Thyroid gland (tissue), 4 donors: ENCODE data around the gene NT5C3A. TPM values are rescaled to one million over a fixed set of nuclear protein-coding genes. Genes with fewer than 3 reads are reported as not detected.

Source experiments
- DNase-seq, 2 donors: peaks; one replicate each; pipeline ENCODE4 v3.0.0-alpha.2; 2019
- H3K27ac ChIP-seq, 3 donors: fragments of 200-600 bp; sonication (generic); 1 replicate in 2 of 3; 2 replicates in 1 of 3; pipeline ENCODE4 v1.5.1; 2016 to 2019; ENCODE audit warnings: mild to moderate bottlenecking in 1 of 3, moderate library complexity in 1 of 3
- H3K27me3 ChIP-seq: fragments of 200-600 bp; sonication (generic); one replicate; pipeline ENCODE4 v1.5.1; 2019
- H3K36me3 ChIP-seq, 2 donors: fragments of 200-600 bp; sonication (generic); one replicate each; pipeline ENCODE4 v1.5.1; 2016 to 2019
- H3K4me1 ChIP-seq, 2 donors: fragments of 200-600 bp; sonication (generic); one replicate each; pipeline ENCODE4 v1.5.1; 2017 to 2019
- H3K4me3 ChIP-seq, 3 donors: fragments of 200-600 bp; sonication (generic); replicated peaks in 1 of 3; 1 replicate in 2 of 3; 2 replicates in 1 of 3; pipeline ENCODE4 v1.5.1; 2016; ENCODE audit warnings: mild to moderate bottlenecking in 1 of 3
- H3K9me3 ChIP-seq: fragments of 200-600 bp; sonication (generic); one replicate; pipeline ENCODE4 v1.5.1; 2017
- CTCF ChIP-seq, 6 experiments: fragments of 200-600 bp in 3 of 6; fragments of 450-650 bp in 3 of 6; sonication (generic) in 3 of 6; IDR thresholded peaks; one replicate each; pipeline ENCODE4 v1.5.1; 2016 to 2019; ENCODE audit warnings: antibody characterized with exemption in 6 of 6, mild to moderate bottlenecking in 2 of 6, inconsistent platforms in 1 of 6, moderate library complexity in 1 of 6
- POLR2A ChIP-seq, 2 donors: fragments of 450-650 bp; IDR thresholded peaks; one replicate each; pipeline ENCODE4 v1.6.1; 2017; ENCODE audit warnings: antibody characterized with exemption in 2 of 2, mild to moderate bottlenecking in 2 of 2, moderate library complexity in 1 of 2
- WGBS, 2 donors: methylation state at CpG; one replicate each; pipeline ENCODE4 v1.1.5; 2017; 5-methylcytosine and 5-hydroxymethylcytosine counted together
- intact Hi-C: fragments of 100-400 bp; cut with DNase I; formaldehyde crosslinking; loops from one replicate; pipeline ENCODE4 v1.15.1; 2023
- total RNA-seq, 4 donors: library from RNA; depleted of rRNA; stranded (reverse); fragments of >200 nt; gene quantifications; one replicate each; pipeline ENCODE4 v1.2.3, GENCODE V29; 2016

NT5C3A gene
- total RNA-seq, 4 donors from 2014 or later = 28.8 to 40.3 (median 30.2) TPM

DNA sequence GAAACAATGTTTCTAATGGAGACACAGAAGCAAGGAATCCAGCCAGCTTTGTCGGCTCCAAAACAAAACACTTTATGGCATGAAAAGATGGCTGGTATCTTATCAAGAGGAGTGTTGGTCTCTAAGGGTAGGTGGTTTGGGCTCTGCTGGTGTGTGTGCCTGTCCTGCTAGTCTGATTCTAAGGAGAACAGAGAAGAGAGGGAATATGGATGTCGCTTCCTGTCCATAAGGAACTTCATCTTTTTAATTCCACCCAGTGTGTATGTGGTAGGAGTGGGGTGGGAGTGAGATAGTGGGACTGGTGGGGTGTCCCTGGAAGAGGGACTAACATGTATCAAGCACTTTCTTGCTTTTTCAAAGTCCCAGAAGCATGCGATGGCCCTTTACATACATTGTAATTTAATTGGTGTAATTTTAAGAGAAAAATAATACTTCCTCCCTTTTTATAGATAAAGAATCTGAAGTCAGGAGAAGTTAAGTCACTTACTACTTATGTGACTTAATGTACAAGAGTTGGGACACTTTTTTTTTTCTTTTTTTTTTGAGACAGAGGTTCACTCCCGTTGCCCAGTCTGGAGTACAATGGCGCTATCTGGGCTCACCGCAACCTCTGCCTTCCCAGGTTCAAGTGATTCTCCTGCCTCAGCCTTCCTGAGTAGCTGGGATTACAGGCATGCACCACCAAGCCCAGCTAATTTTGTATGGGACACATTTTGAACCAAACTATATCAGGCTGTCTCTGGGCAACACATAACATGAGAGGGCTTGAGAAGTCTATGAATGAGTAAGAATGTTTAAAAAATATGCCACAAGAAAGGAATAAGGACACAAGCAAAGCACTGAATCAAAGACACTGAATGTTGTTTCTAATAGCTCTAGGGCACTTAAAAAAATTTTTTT, 18.8 kb downstream of the NT5C3A start:
- peaks cover 30 to 31% of the 10 kb centered on the region in 2 donors for H3K4me1 ChIP-seq
- no peak overlapping the region for H3K4me3 ChIP-seq
- peak overlapping the region in 2 of 3 donors; percentile 15 to 16 for H3K27ac ChIP-seq
- no peaks in the 10 kb centered on the region for H3K27me3 ChIP-seq
- TF ChIP-seq POLR2A (IDR thresholded peaks at IDR 0.05) (no peak), CTCF (IDR thresholded peaks at IDR 0.05) (no peak)
- H3K36me3 ChIP-seq = no peaks in the 10 kb centered on the region
- intact Hi-C loops = no loop called here
- no peak for DNase-seq
- WGBS, 2 donors = 80 to 91% methylated on average over 6 of the region's 6 CpGs
- no peaks in the 10 kb centered on the region for H3K9me3 ChIP-seq

- no peak for TF ChIP-seq CTCF (IDR thresholded peaks at IDR 0.05)
- TF ChIP-seq POLR2A (IDR thresholded peaks at IDR 0.05) = no peak
- intact Hi-C loops = no loop called here
- 91 to 93% methylated on average over 8 of the region's 8 CpGs for WGBS, 2 donors
- Histone ChIP-seq H3K27ac (peak overlapping the region in 2 of 3 donors; percentile 48), H3K4me1 (peaks cover 38 to 40% of the 10 kb centered on the region in 2 donors), H3K36me3 (no peaks in the 10 kb centered on the region), H3K4me3 (no peak overlapping the region), H3K27me3 (no peaks in the 10 kb centered on the region), H3K9me3 (no peaks in the 10 kb centered on the region)
- DNase-seq = no peak
These were observed 20.7 kb downstream of the NT5C3A start for GRCh38 chr7:33041631-33042428.

- Histone ChIP-seq H3K27ac (peak overlapping the region; percentile 48 to 67 (median 48)), H3K27me3 (no peaks in the 10 kb centered on the region), H3K36me3 (no peaks in the 10 kb centered on the region), H3K4me1 (peaks cover 38 to 40% of the 10 kb centered on the region in 2 donors), H3K4me3 (peak overlapping the region in 2 of 3 donors; percentile 16 to 42), H3K9me3 (no peaks in the 10 kb centered on the region)
- intact Hi-C loops = no loop called here
- peak; percentile 39 to 51 for DNase-seq
- TF ChIP-seq CTCF (IDR thresholded peaks at IDR 0.05) = no peak
- TF ChIP-seq POLR2A (IDR thresholded peaks at IDR 0.05) = peak in 1 of 2 donors; percentile 74
- WGBS, 2 donors = 19 to 20% methylated on average over 9 of the region's 9 CpGs
These were observed 21.6 kb downstream of the NT5C3A start for GRCh38 chr7:33040803-33041516.

DNA sequence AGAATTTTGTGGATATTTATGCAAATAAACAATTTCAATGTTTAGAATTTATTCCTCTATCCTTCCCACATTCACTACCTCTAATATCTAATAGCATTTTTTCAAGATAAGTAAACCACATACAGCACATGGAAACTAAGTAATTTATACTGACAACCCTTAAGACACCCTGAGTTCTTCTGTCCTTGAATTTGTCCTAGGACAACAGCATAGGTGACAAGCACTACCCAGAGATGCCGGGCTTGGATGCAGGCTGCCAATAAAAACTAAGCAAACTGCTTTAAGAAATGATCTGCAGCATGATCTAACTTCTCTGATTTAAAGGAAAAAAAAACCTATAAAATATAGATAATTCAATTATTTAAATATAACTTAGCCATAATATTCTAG, 22.7 kb downstream of the NT5C3A start:
- Histone ChIP-seq H3K36me3 (no peaks in the 10 kb centered on the region), H3K27me3 (no peaks in the 10 kb centered on the region), H3K4me3 (peak overlapping the region in 2 of 3 donors; percentile 23 to 42), H3K27ac (peak overlapping the region in 2 of 3 donors; percentile 48), H3K4me1 (peaks cover 35 to 40% of the 10 kb centered on the region in 2 donors), H3K9me3 (no peaks in the 10 kb centered on the region)
- WGBS, 2 donors = 12 to 18% methylated on average over 1 of the region's 1 CpG
- intact Hi-C loops = no loop called here
- DNase-seq = peak in 1 of 2 donors; percentile 21
- TF ChIP-seq POLR2A (IDR thresholded peaks at IDR 0.05) = no peak
- TF ChIP-seq CTCF (IDR thresholded peaks at IDR 0.05) = no peak
